DND-41 (cell line): ENCODE data around the gene KLK3.

Source experiments
- CTCF ChIP-seq: IDR thresholded peaks from 2 replicates; pipeline ENCODE4 v1.5.1; 2012; ENCODE audit warnings: borderline replicate concordance, low read length, moderate library complexity, mild to moderate bottlenecking; ENCODE audit not compliant: poor library complexity, severe bottlenecking; ENCODE audit errors: extremely low read depth
- EZH2 ChIP-seq: IDR thresholded peaks from 3 replicates; pipeline ENCODE4 v1.6.1; 2012; ENCODE audit warnings: borderline replicate concordance, low read depth, mild to moderate bottlenecking, moderate library complexity, low read length, inconsistent platforms; ENCODE audit not compliant: severe bottlenecking

- TF ChIP-seq CTCF, result no peak
- TF ChIP-seq EZH2, result no peak
Measured at GRCh38 chr19:50835785-50836542, 18.8 kb upstream of the KLK3 start.
